Neural progenitor cell (in vitro differentiated cells): Measurements from ENCODE around the gene MATK. TPM values are rescaled to one million over a fixed set of nuclear protein-coding genes. Genes with fewer than 3 reads are reported as not detected.

Experiments used
- DNase-seq: peaks from one replicate; pipeline ENCODE4 v3.0.0-alpha.2; 2016; ENCODE audit warnings: low spot score
- H2AFZ ChIP-seq: fragments of 200-600 bp; sonication (generic); replicated peaks from 2 replicates; pipeline ENCODE4 v1.6.1; 2016; ENCODE audit warnings: antibody characterized with exemption
- H3F3A ChIP-seq: fragments of 200-600 bp; sonication (generic); 2 replicates; pipeline ENCODE4 v1.6.1; 2016; ENCODE audit warnings: antibody characterized with exemption, low read depth
- H3K27ac ChIP-seq: fragments of 200-600 bp; sonication (generic); 2 replicates; pipeline ENCODE4 v1.5.1; 2016; ENCODE audit warnings: mild to moderate bottlenecking
- H3K27me3 ChIP-seq: fragments of 200-600 bp; sonication (generic); 2 replicates; pipeline ENCODE4 v1.6.1; 2016; ENCODE audit warnings: mild to moderate bottlenecking, moderate library complexity
- H3K36me3 ChIP-seq: fragments of 200-600 bp; sonication (generic); 2 replicates; pipeline ENCODE4 v1.5.1; 2016
- H3K4me1 ChIP-seq: fragments of 200-600 bp; sonication (generic); 2 replicates; pipeline ENCODE4 v1.6.1; 2016; ENCODE audit warnings: mixed run types
- H3K4me2 ChIP-seq: fragments of 200-600 bp; sonication (generic); 2 replicates; pipeline ENCODE4 v1.6.1; 2016
- H3K4me3 ChIP-seq: fragments of 200-600 bp; sonication (generic); 2 replicates; pipeline ENCODE4 v1.5.1; 2016
- H3K79me2 ChIP-seq: fragments of 200-600 bp; sonication (generic); 2 replicates; pipeline ENCODE4 v1.6.1; 2016; ENCODE audit warnings: low read depth
- H3K9ac ChIP-seq: fragments of 200-600 bp; sonication (generic); 2 replicates; pipeline ENCODE4 v1.6.1; 2016
- H3K9me3 ChIP-seq: fragments of 200-600 bp; sonication (generic); 2 replicates; pipeline ENCODE4 v1.5.1; 2016; ENCODE audit warnings: low read depth
- H4K20me1 ChIP-seq: fragments of 200-600 bp; sonication (generic); 2 replicates; pipeline ENCODE4 v1.6.1; 2016; ENCODE audit warnings: low read depth
- H3K27ac Mint-ChIP-seq: 3 replicates; pipeline ENCODE4 v1.8.0; 2021; ENCODE audit warnings: mixed read lengths
- H3K27me3 Mint-ChIP-seq: 2 replicates; pipeline ENCODE4 v1.8.0; 2022; ENCODE audit warnings: low read depth, mild to moderate bottlenecking, inconsistent platforms, moderate library complexity, mixed read lengths; ENCODE audit not compliant: insufficient read depth
- H3K36me3 Mint-ChIP-seq: 3 replicates; pipeline ENCODE4 v1.8.0; 2021; ENCODE audit warnings: mixed read lengths
- H3K4me1 Mint-ChIP-seq: 3 replicates; pipeline ENCODE4 v1.8.0; 2021; ENCODE audit warnings: mixed read lengths
- H3K4me3 Mint-ChIP-seq: 3 replicates; pipeline ENCODE4 v1.8.0; 2021; ENCODE audit warnings: mild to moderate bottlenecking, moderate library complexity, mixed read lengths
- H3K9me3 Mint-ChIP-seq: 3 replicates; pipeline ENCODE4 v1.8.0; 2020; ENCODE audit warnings: mixed read lengths
- CTCF ChIP-seq: fragments of 200-600 bp; sonication (generic); IDR thresholded peaks from 2 replicates; pipeline ENCODE4 v1.5.1; 2017; ENCODE audit warnings: antibody characterized with exemption, mild to moderate bottlenecking
- EZH2 ChIP-seq: fragments of 200-600 bp; sonication (generic); IDR thresholded peaks from 2 replicates; pipeline ENCODE4 v1.6.1; 2017; ENCODE audit warnings: antibody characterized with exemption, mild to moderate bottlenecking, moderate library complexity
- EZH2phosphoT487 ChIP-seq: fragments of 200-600 bp; sonication (generic); IDR thresholded peaks from 2 replicates; pipeline ENCODE4 v1.6.1; 2017; ENCODE audit warnings: antibody characterized with exemption
- total RNA-seq: library from RNA; depleted of rRNA; stranded (reverse); fragments of >200 nt; gene quantifications from 2 replicates; pipeline ENCODE4 v1.2.3, GENCODE V29; 2015; ENCODE audit warnings: low replicate concordance

The MATK gene
- total RNA-seq, 1 donor from 2014 or later, result 2.4 TPM

- Histone ChIP-seq H3K9ac (no peak overlapping the region), H3K4me3 (no peak overlapping the region), H3F3A (no peaks in the 10 kb centered on the region), H3K4me2 (no peak overlapping the region), H3K9me3 (no peaks in the 10 kb centered on the region), H3K36me3 (no peaks in the 10 kb centered on the region), H3K27ac (no peak overlapping the region), H2AFZ (no peak overlapping the region), H3K79me2 (no peaks in the 10 kb centered on the region), H3K27me3 (no peaks in the 10 kb centered on the region), H4K20me1 (no peaks in the 10 kb centered on the region), H3K4me1 (no peaks in the 10 kb centered on the region)
- Mint-ChIP-seq H3K36me3 (no peaks in the 10 kb centered on the region), H3K4me1 (no peaks in the 10 kb centered on the region), H3K9me3 (no peaks in the 10 kb centered on the region), H3K27me3 (peaks cover 4% of the 10 kb centered on the region), H3K27ac (no peak overlapping the region), H3K4me3 (no peak overlapping the region)
- no peak for TF ChIP-seq EZH2
- no peak for TF ChIP-seq EZH2phosphoT487
- TF ChIP-seq CTCF, result no peak
- DNase-seq, result no peak
Measured at GRCh38 chr19:3738477-3739220, 47.5 kb downstream of the MATK start.

- Mint-ChIP-seq H3K4me3 (no peak overlapping the region), H3K27ac (peak overlapping the region; percentile 8), H3K36me3 (no peaks in the 10 kb centered on the region), H3K27me3 (peaks cover 4% of the 10 kb centered on the region), H3K9me3 (no peaks in the 10 kb centered on the region), H3K4me1 (no peaks in the 10 kb centered on the region)
- H3K36me3 ChIP-seq, result no peaks in the 10 kb centered on the region
- no peak overlapping the region for H3K9ac ChIP-seq
- H3F3A ChIP-seq, result no peaks in the 10 kb centered on the region
- H2AFZ ChIP-seq, result no peak overlapping the region
- no peak for DNase-seq
- no peaks in the 10 kb centered on the region for H3K79me2 ChIP-seq
- H3K27ac ChIP-seq, result no peak overlapping the region
- no peaks in the 10 kb centered on the region for H3K4me1 ChIP-seq
- no peaks in the 10 kb centered on the region for H4K20me1 ChIP-seq
- H3K4me2 ChIP-seq, result no peak overlapping the region
- TF ChIP-seq EZH2 (no peak), CTCF (no peak)
- no peaks in the 10 kb centered on the region for H3K27me3 ChIP-seq
- no peaks in the 10 kb centered on the region for H3K9me3 ChIP-seq
- H3K4me3 ChIP-seq, result no peak overlapping the region
Measured at GRCh38 chr19:3737487-3738205, 48.5 kb downstream of the MATK start.

GRCh38 chr19:3736106-3736724, 50.0 kb downstream of the MATK start:
- Histone ChIP-seq H3K4me3 (no peak overlapping the region), H4K20me1 (no peaks in the 10 kb centered on the region), H3K4me2 (no peak overlapping the region), H3K27me3 (no peaks in the 10 kb centered on the region), H3K27ac (no peak overlapping the region), H3K79me2 (no peaks in the 10 kb centered on the region), H3F3A (no peaks in the 10 kb centered on the region), H3K9me3 (no peaks in the 10 kb centered on the region), H2AFZ (no peak overlapping the region), H3K4me1 (no peaks in the 10 kb centered on the region), H3K9ac (no peak overlapping the region), H3K36me3 (no peaks in the 10 kb centered on the region)
- H3K9me3 Mint-ChIP-seq, result no peaks in the 10 kb centered on the region
- TF ChIP-seq CTCF, result no peak
- peaks cover 4% of the 10 kb centered on the region for H3K27me3 Mint-ChIP-seq
- H3K4me3 Mint-ChIP-seq, result no peak overlapping the region
- DNase-seq, result no peak
- no peaks in the 10 kb centered on the region for H3K4me1 Mint-ChIP-seq
- peak overlapping the region; percentile 6 for H3K27ac Mint-ChIP-seq
- no peaks in the 10 kb centered on the region for H3K36me3 Mint-ChIP-seq
